ENCODE results near the gene MIGA2.

The MIGA2 gene

GRCh38 chr9:129098328-129098727, 61.9 kb downstream of the MIGA2 start:
- no peak overlapping the region for H3K4me3 ChIP-seq (ENCODE audit: low read depth, low read length)
- no peak for DNase-seq (ENCODE audit: low read depth)
- TF ChIP-seq CTCF (IDR thresholded peaks at IDR 0.05; ENCODE audit: low read depth, low read length, missing control alignments), result no peak

- TF ChIP-seq CTCF (IDR thresholded peaks at IDR 0.05; ENCODE audit: low read depth, low read length, missing control alignments), result no peak
- no peak overlapping the region for H3K4me3 ChIP-seq (ENCODE audit: low read depth, low read length)
- no peak for DNase-seq (ENCODE audit: low read depth)
These were observed 64.2 kb downstream of the MIGA2 start for GRCh38 chr9:129100383-129101169.

- no peak for TF ChIP-seq CTCF (IDR thresholded peaks at IDR 0.05; ENCODE audit: low read depth, low read length, missing control alignments)
- no peak overlapping the region for H3K4me3 ChIP-seq (ENCODE audit: low read depth, low read length)
- DNase-seq (ENCODE audit: low read depth), result no peak
These were observed 64.9 kb downstream of the MIGA2 start for GRCh38 chr9:129101279-129101678.

GRCh38 chr9:129102095-129102525, 65.7 kb downstream of the MIGA2 start:
- no peak overlapping the region for H3K4me3 ChIP-seq (ENCODE audit: low read depth, low read length)
- TF ChIP-seq CTCF (IDR thresholded peaks at IDR 0.05; ENCODE audit: low read depth, low read length, missing control alignments), result no peak
- no peak for DNase-seq (ENCODE audit: low read depth)

- no peak for DNase-seq (ENCODE audit: low read depth)
- no peak overlapping the region for H3K4me3 ChIP-seq (ENCODE audit: low read depth, low read length)
- peak; percentile 76 for TF ChIP-seq CTCF (IDR thresholded peaks at IDR 0.05; ENCODE audit: low read depth, low read length, missing control alignments)
These were observed 66.6 kb downstream of the MIGA2 start for GRCh38 chr9:129102791-129103594.

- no peak overlapping the region for H3K4me3 ChIP-seq (ENCODE audit: low read depth, low read length)
- no peak for TF ChIP-seq CTCF (IDR thresholded peaks at IDR 0.05; ENCODE audit: low read depth, low read length, missing control alignments)
- no peak for DNase-seq (ENCODE audit: low read depth)
These were observed 67.2 kb downstream of the MIGA2 start for GRCh38 chr9:129103595-129103965.
